B cell (primary cell): Measurements from ENCODE around the gene LRCH1. TPM values are rescaled to one million over a fixed set of nuclear protein-coding genes. Genes with fewer than 3 reads are reported as not detected.

ENCODE experiments used
- ATAC-seq: fragments of 200-7000 bp; cut with Tn5 transposase; one replicate; pipeline ENCODE4 v1.10.0; 2021; ENCODE audit warnings: low read depth, mild to moderate bottlenecking, moderate number of reproducible peaks, moderate library complexity
- CTCF ChIA-PET: fragments of 350-600 bp; sonication (Branson Sonifier 250); formaldehyde crosslinking; loops from one replicate; lab custom pipeline; 2021; ENCODE audit warnings: antibody characterized with exemption, inconsistent platforms; lab: Charles Lee
- POLR2A ChIA-PET: fragments of 350-600 bp; sonication (Branson Sonifier 250); formaldehyde crosslinking; loops from one replicate; lab custom pipeline; 2021; ENCODE audit warnings: antibody characterized with exemption; lab: Charles Lee
- DNase-seq: peaks from one replicate; pipeline ENCODE4 v3.0.0; 2013
- H2AFZ ChIP-seq: 2 replicates; pipeline ENCODE4 v1.6.1; 2012; ENCODE audit warnings: mild to moderate bottlenecking, low read depth, low read length; ENCODE audit not compliant: insufficient read depth, poor library complexity, severe bottlenecking
- H3K27ac ChIP-seq, 2 donors: 1 replicate in 1 of 2; 2 replicates in 1 of 2; pipeline ENCODE4 v1.5.1; 2012 to 2013; ENCODE audit warnings: low read length in 2 of 2, mild to moderate bottlenecking in 2 of 2, moderate library complexity in 1 of 2
- H3K27me3 ChIP-seq, 4 experiments: fragments of 200-600 bp in 1 of 4; sonication (generic) in 1 of 4; replicated peaks in 1 of 4; 1 replicate in 2 of 4; 2 replicates in 2 of 4; pipeline versions ENCODE4 v1.6.1 to v1.7.0; 2013 to 2016; ENCODE audit warnings: low read length in 3 of 4, mild to moderate bottlenecking in 2 of 4, mixed read lengths in 1 of 4, moderate library complexity in 1 of 4; ENCODE audit not compliant: insufficient read depth in 4 of 4, control insufficient read depth in 3 of 4; ENCODE audit errors: control extremely low read depth in 1 of 4
- H3K36me3 ChIP-seq, 2 experiments: replicated peaks in 1 of 2; 1 replicate in 1 of 2; 2 replicates in 1 of 2; pipeline versions ENCODE4 v1.6.1 to v1.7.1; 2013; ENCODE audit warnings: low read length in 1 of 2; ENCODE audit not compliant: insufficient read depth in 2 of 2, control insufficient read depth in 1 of 2; ENCODE audit errors: control extremely low read depth in 1 of 2, extremely low read depth in 1 of 2
- H3K4me1 ChIP-seq, 2 donors: fragments of 200-600 bp in 1 of 2; sonication (generic) in 1 of 2; 1 replicate in 1 of 2; 2 replicates in 1 of 2; pipeline versions ENCODE4 v1.5.1 to v1.6.1; 2013 to 2017; ENCODE audit warnings: low read length in 2 of 2; ENCODE audit not compliant: control insufficient read depth in 2 of 2, insufficient read depth in 2 of 2
- H3K4me2 ChIP-seq: replicated peaks from 2 replicates; pipeline ENCODE3; 2012; ENCODE audit warnings: mild to moderate bottlenecking, low read depth, low read length; ENCODE audit not compliant: poor library complexity, severe bottlenecking
- H3K4me3 ChIP-seq, 5 experiments: fragments of 200-600 bp in 1 of 5; sonication (generic) in 1 of 5; 1 replicate in 3 of 5; 2 replicates in 2 of 5; pipeline versions ENCODE4 v1.5.1 to v1.7.0; 2011 to 2016; ENCODE audit warnings: low read length in 4 of 5, mild to moderate bottlenecking in 4 of 5, low read depth in 2 of 5, control low read depth in 1 of 5, moderate library complexity in 1 of 5; ENCODE audit not compliant: insufficient read depth in 1 of 5; ENCODE audit errors: control extremely low read depth in 1 of 5, extremely low read depth in 1 of 5
- H3K79me2 ChIP-seq: fragments of 200-600 bp; sonication (generic); one replicate; pipeline ENCODE4 v1.6.0; 2016; ENCODE audit warnings: low read length; ENCODE audit not compliant: control insufficient read depth, insufficient read depth
- H3K9ac ChIP-seq: fragments of 200-600 bp; sonication (generic); 2 replicates; pipeline ENCODE4 v1.6.1; 2017; ENCODE audit warnings: mild to moderate bottlenecking, low read length, moderate library complexity
- H3K9me3 ChIP-seq, 3 donors: one replicate each; pipeline versions ENCODE4 v1.6.1 to v1.7.1; 2013; ENCODE audit warnings: low read length in 2 of 3; ENCODE audit not compliant: control insufficient read depth in 2 of 3, insufficient read depth in 1 of 3; ENCODE audit errors: control extremely low read depth in 1 of 3
- H4K20me1 ChIP-seq: 2 replicates; pipeline ENCODE4 v1.6.0; 2012; ENCODE audit warnings: mild to moderate bottlenecking, low read length; ENCODE audit not compliant: insufficient read depth, control insufficient read depth, poor library complexity, severe bottlenecking
- H3K27ac Mint-ChIP-seq: one replicate; pipeline ENCODE4 v1.8.0; 2021; ENCODE audit warnings: mixed read lengths
- H3K27me3 Mint-ChIP-seq: one replicate; pipeline ENCODE4 v1.8.0; 2021; ENCODE audit warnings: mixed read lengths
- H3K4me1 Mint-ChIP-seq: one replicate; pipeline ENCODE4 v1.8.0; 2021; ENCODE audit warnings: mixed read lengths
- H3K4me3 Mint-ChIP-seq: one replicate; pipeline ENCODE4 v1.8.0; 2021; ENCODE audit warnings: mixed read lengths
- H3K9me3 Mint-ChIP-seq: one replicate; pipeline ENCODE4 v1.8.0; 2022; ENCODE audit warnings: mixed read lengths; ENCODE audit not compliant: insufficient read depth
- EZH2 ChIP-seq: IDR thresholded peaks from 2 replicates; pipeline ENCODE4 v1.6.1; 2012; ENCODE audit warnings: borderline replicate concordance, low read depth, mild to moderate bottlenecking, moderate library complexity, low read length; ENCODE audit not compliant: insufficient read depth, poor library complexity, severe bottlenecking
- WGBS: methylation state at CpG from one replicate; pipeline ENCODE4 v1.1.5; 2013; ENCODE audit warnings: missing lambda C conversion rate; ENCODE audit not compliant: insufficient coverage; 5-methylcytosine and 5-hydroxymethylcytosine counted together
- intact Hi-C: fragments of 100-400 bp; cut with micrococcal nuclease; formaldehyde crosslinking; loops from one replicate; pipeline ENCODE4 v1.10.0; 2022
- polyA plus RNA-seq: library from polyadenylated mRNA; depleted of rRNA; stranded (reverse); fragments of >200 nt; gene quantifications from 2 replicates; pipeline ENCODE4 v1.2.3, GENCODE V29; 2012
- total RNA-seq, 2 donors: library from RNA; stranded (reverse); fragments of 120-200 nt in 1 of 2; gene quantifications; 1 replicate in 1 of 2; 2 replicates in 1 of 2; pipeline versions ENCODE4 v1.2.3 to v1.2.4, GENCODE V29; 2013 to 2022
- TF ChIP-seq, protein P1 (sequence below): fragments of 200-600 bp; IDR thresholded peaks from one replicate; pipeline ENCODE4 v1.8.0; 2022; ENCODE audit warnings: antibody characterized with exemption, mild to moderate bottlenecking

Gene LRCH1
- total and polyA plus RNA-seq, 2 donors (not counting 1 experiment from before 2014, with no cell fraction given) = 13.0 to 50.3 TPM

DNA sequence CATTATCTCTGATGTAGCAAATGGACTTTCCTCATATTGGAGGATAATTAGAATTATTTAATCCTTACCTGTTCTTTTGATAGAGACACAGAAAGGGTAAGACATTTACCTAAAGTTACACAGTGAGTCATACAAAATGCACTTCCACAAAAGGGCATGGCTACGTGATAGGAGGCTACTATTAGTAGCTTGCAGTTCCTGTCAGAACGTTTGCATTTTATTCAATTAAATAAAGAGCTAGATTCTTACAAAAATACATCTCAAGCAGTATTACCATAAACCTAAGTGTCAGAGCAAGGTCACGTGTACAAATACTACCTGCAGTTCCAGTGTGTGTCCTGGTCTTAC, 123.4 kb downstream of the LRCH1 start:
- Mint-ChIP-seq H3K4me3 (no peak overlapping the region), H3K9me3 (no peaks in the 10 kb centered on the region), H3K4me1 (peaks cover 25% of the 10 kb centered on the region), H3K27ac (no peak overlapping the region), H3K27me3 (no peaks in the 10 kb centered on the region)
- ATAC-seq (no peak), DNase-seq (no peak)
- Histone ChIP-seq H3K27me3 (no peaks in the 10 kb centered on the region), H3K4me1 (peaks cover 23 to 27% of the 10 kb centered on the region in 2 donors), H3K4me3 (no peak overlapping the region), H3K9me3 (no peaks in the 10 kb centered on the region), H3K27ac (no peak overlapping the region), H2AFZ (no peak overlapping the region), H3K4me2 (no peak overlapping the region), H3K79me2 (peaks cover 93% of the 10 kb centered on the region), H4K20me1 (peaks cover 6% of the 10 kb centered on the region), H3K9ac (no peak overlapping the region), H3K36me3 (peaks cover 3 to 11% of the 10 kb centered on the region in 2 experiments)
- intact Hi-C loops = no loop called here
- no CpG with 5 or more reads among the region's 3 CpGs for WGBS
- TF ChIP-seq EZH2 = no peak
- TF ChIP-seq, protein P1, sequence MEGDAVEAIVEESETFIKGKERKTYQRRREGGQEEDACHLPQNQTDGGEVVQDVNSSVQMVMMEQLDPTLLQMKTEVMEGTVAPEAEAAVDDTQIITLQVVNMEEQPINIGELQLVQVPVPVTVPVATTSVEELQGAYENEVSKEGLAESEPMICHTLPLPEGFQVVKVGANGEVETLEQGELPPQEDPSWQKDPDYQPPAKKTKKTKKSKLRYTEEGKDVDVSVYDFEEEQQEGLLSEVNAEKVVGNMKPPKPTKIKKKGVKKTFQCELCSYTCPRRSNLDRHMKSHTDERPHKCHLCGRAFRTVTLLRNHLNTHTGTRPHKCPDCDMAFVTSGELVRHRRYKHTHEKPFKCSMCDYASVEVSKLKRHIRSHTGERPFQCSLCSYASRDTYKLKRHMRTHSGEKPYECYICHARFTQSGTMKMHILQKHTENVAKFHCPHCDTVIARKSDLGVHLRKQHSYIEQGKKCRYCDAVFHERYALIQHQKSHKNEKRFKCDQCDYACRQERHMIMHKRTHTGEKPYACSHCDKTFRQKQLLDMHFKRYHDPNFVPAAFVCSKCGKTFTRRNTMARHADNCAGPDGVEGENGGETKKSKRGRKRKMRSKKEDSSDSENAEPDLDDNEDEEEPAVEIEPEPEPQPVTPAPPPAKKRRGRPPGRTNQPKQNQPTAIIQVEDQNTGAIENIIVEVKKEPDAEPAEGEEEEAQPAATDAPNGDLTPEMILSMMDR = no peak
- CTCF ChIA-PET = interaction anchor here (1.4 to 10.6 kb wide), 2 partner anchors 29 to 124 kb away, joined by 3 to 120 read pairs; partner anchors contain the start of gene LRCH1
- POLR2A ChIA-PET = interaction anchor here (0.5 kb wide), 1 partner anchor 71 kb away, joined by 4 read pairs; no protein-coding TSS in a partner anchor

DNA sequence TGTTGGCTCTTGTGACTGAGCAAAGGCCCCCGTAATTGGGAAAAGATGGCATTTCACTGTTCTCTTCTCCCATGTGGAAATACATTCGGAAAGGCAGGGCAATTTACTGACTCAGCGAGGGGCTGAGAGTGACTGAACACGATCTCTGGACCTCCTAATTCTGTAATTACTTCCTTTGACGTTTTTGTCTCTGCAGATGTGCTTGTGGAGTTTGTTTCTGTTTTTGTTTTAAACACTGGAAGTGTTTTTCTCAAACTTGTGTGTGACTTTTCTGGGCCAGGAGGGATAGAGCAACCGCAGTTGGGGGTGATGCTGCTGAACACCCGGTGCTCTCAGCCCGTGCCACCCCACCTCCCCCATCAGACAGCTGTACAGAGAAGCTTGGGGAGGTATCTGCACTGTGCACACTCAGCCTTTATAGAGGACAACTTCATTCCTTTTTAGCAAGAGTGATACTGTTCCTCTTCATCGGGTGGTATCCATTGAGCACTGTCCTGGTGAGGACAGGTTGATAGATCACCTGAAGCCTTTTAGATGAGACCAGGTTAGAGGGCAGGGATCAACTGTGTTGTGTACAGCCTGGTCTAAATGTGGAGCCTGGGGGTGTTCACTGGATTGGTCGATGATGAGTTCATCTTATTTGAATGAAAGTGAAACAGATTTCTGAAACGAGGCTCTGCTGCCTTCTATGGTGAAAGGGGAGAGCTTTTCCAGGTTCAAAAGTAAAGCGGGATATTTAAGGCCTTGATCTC, 126.6 kb downstream of the LRCH1 start:
- peaks cover 88% of the 10 kb centered on the region for H3K79me2 ChIP-seq
- CTCF ChIA-PET = interaction anchor here (0.7 to 10.6 kb wide), 10 partner anchors 10 to 344 kb away, joined by 3 to 120 read pairs (median 3); partner anchors contain the start of gene LRCH1
- Mint-ChIP-seq H3K27ac (no peak overlapping the region), H3K9me3 (no peaks in the 10 kb centered on the region), H3K27me3 (no peaks in the 10 kb centered on the region), H3K4me3 (no peak overlapping the region), H3K4me1 (peaks cover 26% of the 10 kb centered on the region)
- peak overlapping the region in 4 of 5 experiments; percentile 23 to 63 (median 44) for H3K4me3 ChIP-seq
- peak overlapping the region; percentile 75 for H2AFZ ChIP-seq
- H3K4me2 ChIP-seq = peak overlapping the region; percentile 81
- H3K4me1 ChIP-seq = peaks cover 23 to 27% of the 10 kb centered on the region in 2 donors
- TF ChIP-seq, protein P1 = peak; percentile 43
- no peak for TF ChIP-seq EZH2
- no peaks in the 10 kb centered on the region for H3K9me3 ChIP-seq
- 20% methylated on average over 8 of the region's 12 CpGs for WGBS
- peak; percentile 89 for ATAC-seq
- intact Hi-C loops = loop anchor here (1.0 to 2.0 kb wide), 4 partner anchors 11 to 128 kb away; no protein-coding TSS in a partner anchor
- POLR2A ChIA-PET = interaction anchor here (1.6 kb wide), 1 partner anchor 127 kb away, joined by 7 read pairs; the partner anchor contains the start of gene LRCH1
- H4K20me1 ChIP-seq = peaks cover 6% of the 10 kb centered on the region
- peak overlapping the region; percentile 79 to 81 for H3K27ac ChIP-seq
- H3K36me3 ChIP-seq = peaks cover 11 to 20% of the 10 kb centered on the region in 2 experiments
- peak; percentile 78 for DNase-seq
- H3K9ac ChIP-seq = peak overlapping the region; percentile 64
- no peaks in the 10 kb centered on the region for H3K27me3 ChIP-seq
